GM12878 (cell line): Measurements from ENCODE around the gene CCN6. TPM values are rescaled to one million over a fixed set of nuclear protein-coding genes. Genes with fewer than 3 reads are reported as not detected.

Experiments
- ATAC-seq: fragments of 200-7000 bp; cut with Tn5 transposase; 3 replicates; pipeline ENCODE4 v1.9.1; 2020; ENCODE audit warnings: mild to moderate bottlenecking, moderate library complexity
- BruUV-seq: library from RNA; stranded (reverse); fragments of 400-500 nt; replicated peaks from 2 replicates; lab custom pipeline; 2021; lab: Mats Ljungman, UMichigan
- CTCF ChIA-PET: fragments of 300-600 bp; sonication (Branson Sonifier 250); formaldehyde crosslinking; extraction: SDS; loops from one replicate; lab custom pipeline; 2021; ENCODE audit warnings: inconsistent platforms; lab: Yijun Ruan, JAX
- POLR2A ChIA-PET: fragments of 350-600 bp; formaldehyde crosslinking; extraction: SDS; loops from one replicate; lab custom pipeline; 2021; ENCODE audit warnings: inconsistent platforms; lab: Charles Lee
- RAD21 ChIA-PET: fragments of 300-600 bp; sonication (Branson Sonifier 250); formaldehyde crosslinking; loops from one replicate; lab custom pipeline; 2023; ENCODE audit warnings: antibody characterized with exemption; ENCODE audit not compliant: unreplicated experiment; lab: Charles Lee
- SMC1A ChIA-PET: fragments of 300-600 bp; sonication (Branson Sonifier 250); formaldehyde crosslinking; loops from one replicate; lab custom pipeline; 2023; ENCODE audit not compliant: unreplicated experiment, uncharacterized antibody; lab: Charles Lee
- DNase-seq: peaks from one replicate; pipeline ENCODE4 v3.0.0-alpha.2; 2011; ENCODE audit warnings: low read depth, low spot score
- FAIRE-seq: peaks from 3 replicates; lab custom pipeline; 2011; peaks lifted over from hg19 to GRCh38; lab: Jason Lieb, UNC
- H2AFZ ChIP-seq: 2 replicates; pipeline ENCODE4 v1.6.0; 2011; ENCODE audit warnings: low read depth, low read length, control low read depth; ENCODE audit not compliant: control insufficient read depth
- H3K27ac ChIP-seq: 2 replicates; pipeline ENCODE4 v1.5.1; 2011; ENCODE audit warnings: control low read depth; ENCODE audit not compliant: control insufficient read depth, insufficient read depth
- H3K27me3 ChIP-seq, 2 experiments: replicated peaks in 1 of 2; 2 replicates each; pipeline versions ENCODE4 v1.6.0 to v1.6.1; 2011; ENCODE audit warnings: low read length in 1 of 2; ENCODE audit not compliant: control insufficient read depth in 2 of 2, insufficient read depth in 2 of 2
- H3K36me3 ChIP-seq, 2 experiments: 2 replicates each; pipeline ENCODE4 v1.5.1; 2011; ENCODE audit warnings: low read length in 1 of 2; ENCODE audit not compliant: control insufficient read depth in 2 of 2, insufficient read depth in 2 of 2
- H3K4me1 ChIP-seq: 2 replicates; pipeline ENCODE4 v1.6.1; 2011; ENCODE audit warnings: mild to moderate bottlenecking, low read length, moderate library complexity, mixed read lengths; ENCODE audit not compliant: control insufficient read depth, insufficient read depth
- H3K4me2 ChIP-seq: 2 replicates; pipeline ENCODE4 v1.6.0; 2011; ENCODE audit warnings: control low read depth; ENCODE audit not compliant: control insufficient read depth, insufficient read depth
- H3K4me3 ChIP-seq: fragments of 200-600 bp; sonication (generic); 2 replicates; pipeline ENCODE4 v1.5.1; 2016
- H3K79me2 ChIP-seq: 2 replicates; pipeline ENCODE4 v1.6.0; 2011; ENCODE audit warnings: low read length; ENCODE audit not compliant: control insufficient read depth, insufficient read depth
- H3K9ac ChIP-seq: 2 replicates; pipeline ENCODE4 v1.8.0; 2011; ENCODE audit warnings: low read length, control low read depth, mixed read lengths; ENCODE audit not compliant: control insufficient read depth, insufficient read depth
- H3K9me3 ChIP-seq: replicated peaks from 3 replicates; pipeline ENCODE4 v1.5.1; 2011; ENCODE audit warnings: mild to moderate bottlenecking, low read length; ENCODE audit not compliant: control insufficient read depth, insufficient read depth
- H4K20me1 ChIP-seq: 2 replicates; pipeline ENCODE4 v1.6.0; 2011; ENCODE audit not compliant: control insufficient read depth, insufficient read depth
- DPF2 ChIP-seq: fragments of 450-650 bp; IDR thresholded peaks from 2 replicates; pipeline ENCODE4 v1.6.1; 2017; ENCODE audit warnings: mild to moderate bottlenecking
- EED ChIP-seq: sonication (generic); IDR thresholded peaks from 2 replicates; pipeline ENCODE4 v1.6.1; 2016; ENCODE audit warnings: antibody characterized with exemption, low read depth
- EGR1 ChIP-seq, 2 experiments: IDR thresholded peaks; 1 replicate in 1 of 2; 2 replicates in 1 of 2; pipeline ENCODE4 v1.6.1; 2011 to 2012; ENCODE audit warnings: low read depth in 2 of 2, low read length in 2 of 2, borderline replicate concordance in 1 of 2, mild to moderate bottlenecking in 1 of 2, moderate library complexity in 1 of 2
- JUNB ChIP-seq: IDR thresholded peaks from 2 replicates; pipeline ENCODE4 v1.6.1; 2016; ENCODE audit warnings: antibody characterized with exemption, mild to moderate bottlenecking
- NR2C1 ChIP-seq: fragments of 450-650 bp; IDR thresholded peaks from 2 replicates; pipeline ENCODE4 v1.6.1; 2017; ENCODE audit warnings: antibody characterized with exemption, mild to moderate bottlenecking, moderate library complexity
- PAX5 ChIP-seq: IDR thresholded peaks from 2 replicates; pipeline ENCODE4 v1.6.1; 2011; ENCODE audit warnings: low read depth, low read length, borderline replicate concordance
- PBX3 ChIP-seq: IDR thresholded peaks from 2 replicates; pipeline ENCODE4 v1.6.1; 2011; ENCODE audit warnings: mild to moderate bottlenecking, low read depth, low read length, moderate library complexity; ENCODE audit not compliant: insufficient replicate concordance
- PKNOX1 ChIP-seq: fragments of 450-650 bp; IDR thresholded peaks from 2 replicates; pipeline ENCODE4 v1.6.1; 2016; ENCODE audit warnings: mild to moderate bottlenecking
- RELA ChIP-seq: fragments of 450-650 bp; IDR thresholded peaks from 2 replicates; pipeline ENCODE4 v1.8.0; 2014; ENCODE audit warnings: borderline replicate concordance; ENCODE audit not compliant: partially characterized antibody
- RELB ChIP-seq: fragments of 450-650 bp; IDR thresholded peaks from 2 replicates; pipeline ENCODE4 v1.6.1; 2017; ENCODE audit warnings: low read depth, mild to moderate bottlenecking, moderate library complexity
- RUNX3 ChIP-seq: IDR thresholded peaks from 2 replicates; pipeline ENCODE4 v1.6.1; 2012; ENCODE audit warnings: low read length, inconsistent platforms
- SUZ12 ChIP-seq: fragments of 200-600 bp; sonication (generic); IDR thresholded peaks from one replicate; pipeline ENCODE4 v1.6.1; 2018; ENCODE audit warnings: antibody characterized with exemption, mild to moderate bottlenecking; ENCODE audit not compliant: unreplicated experiment
- YY1 ChIP-seq: IDR thresholded peaks from 2 replicates; pipeline ENCODE4 v1.6.1; 2011; ENCODE audit warnings: low read depth, mild to moderate bottlenecking, low read length
- WGBS: methylation state at CpG from one replicate; pipeline ENCODE4 v1.1.6; 2016; ENCODE audit warnings: low lambda C conversion rate; ENCODE audit not compliant: insufficient replicate concordance, insufficient coverage; ENCODE audit errors: missing lambda C conversion rate; 5-methylcytosine and 5-hydroxymethylcytosine counted together
- in situ Hi-C: fragments of 300-500 bp; cut with MboI; formaldehyde crosslinking; loops from 9 replicates; pipeline ENCODE4 v1.14.3; 2018; ENCODE audit warnings: mixed read lengths
- intact Hi-C: fragments of 100-400 bp; cut with micrococcal nuclease; formaldehyde crosslinking; loops from one replicate; pipeline ENCODE4 v1.14.2; 2022; ENCODE audit not compliant: unreplicated experiment
- polyA plus RNA-seq, 11 experiments: library from polyadenylated mRNA; depleted of rRNA in 4 of 11; unstranded in 6 of 11; stranded (reverse) in 5 of 11; fragments of >200 nt; fragmentation: Nextera tagmentation in 4 of 11; fragmentation: Illumina TruSeq in 1 of 11; extraction: Ambion mirVana in 4 of 11; extraction: Trizol in 1 of 11; gene quantifications; 1 replicate in 1 of 11; 2 replicates in 10 of 11; pipeline versions ENCODE4 v1.2.1 to v1.2.3, GENCODE V29; 2011 to 2016; ENCODE audit warnings: inconsistent platforms in 2 of 11, missing spikeins in 2 of 11, low read depth in 1 of 11
- total RNA-seq, 4 experiments: library from RNA; depleted of rRNA in 3 of 4; stranded (reverse); fragments of >200 nt in 3 of 4; fragmentation: Illumina TruSeq in 1 of 4; extraction: Trizol in 1 of 4; gene quantifications; 2 replicates each; pipeline versions ENCODE4 v1.2.1 to v1.2.3, GENCODE V29; 2013 to 2021

CCN6 gene
- total and polyA plus RNA-seq, 10 of the 15 experiments (the other 5 are each of a cell fraction or from before 2014, with no cell fraction given), result 0.05 to 0.24 (median 0.19) TPM; not detected in 5

- ATAC-seq (peak; percentile 88), FAIRE-seq (peak; percentile 61), DNase-seq (no peak)
- ChIA-PET SMC1A (interaction anchor here (0.6 to 5.6 kb wide), 10 partner anchors 9 to 1002 kb away, joined by 3 to 29 read pairs (median 3); no protein-coding TSS in a partner anchor), CTCF (interaction anchor here (1.2 to 7.3 kb wide), 6 partner anchors 11 to 306 kb away, joined by 3 to 78 read pairs (median 10); no protein-coding TSS in a partner anchor), RAD21 (interaction anchor here (2.7 to 3.1 kb wide), 2 partner anchors 12 to 26 kb away, joined by 12 to 13 read pairs; no protein-coding TSS in a partner anchor), POLR2A (interaction anchor here (0.9 to 3.3 kb wide), 4 partner anchors 9 to 161 kb away, joined by 3 to 14 read pairs (median 4); no protein-coding TSS in a partner anchor)
- in situ Hi-C loops, result no loop called here
- peak overlapping the region; percentile 48 for H2AFZ ChIP-seq
- H3K9ac ChIP-seq, result no peak overlapping the region
- no peak overlapping the region for H3K27ac ChIP-seq
- 15% methylated on average over 6 of the region's 6 CpGs for WGBS
- no peaks in the 10 kb centered on the region for H3K9me3 ChIP-seq
- H3K4me3 ChIP-seq, result no peak overlapping the region
- H3K4me2 ChIP-seq, result no peak overlapping the region; the same call in 1 of the 2 replicates
- no peaks in the 10 kb centered on the region for H3K79me2 ChIP-seq
- no peaks in the 10 kb centered on the region for H4K20me1 ChIP-seq
- intact Hi-C loops, result no loop called here
- H3K36me3 ChIP-seq, result no peaks in the 10 kb centered on the region
- peaks cover 16% of the 10 kb centered on the region; the same call in 1 of the 2 replicates for H3K4me1 ChIP-seq
- no TSS peak for BruUV-seq
- no peaks in the 10 kb centered on the region for H3K27me3 ChIP-seq
- 0 out of 2 replicates have a peak, but pooled peaks have one; percentile 23 for TF ChIP-seq JUNB
- TF ChIP-seq SUZ12, result no peak
- TF ChIP-seq PBX3, result peak; percentile 14
- TF ChIP-seq RELA, result no peak
- TF ChIP-seq PKNOX1, result 0 out of 2 replicates have a peak, but pooled peaks have one; percentile 8
- TF ChIP-seq PAX5, result 0 out of 2 replicates have a peak, but pooled peaks have one; percentile 21
- 0 out of 2 replicates have a peak, but pooled peaks have one; percentile 29 for TF ChIP-seq YY1
- TF ChIP-seq NR2C1, result no peak
- peak; percentile 76 for TF ChIP-seq EED
- TF ChIP-seq RUNX3, result peak; percentile 25; the same call in 1 of the 2 replicates
- peak; percentile 37; the same call in 1 of the 2 replicates for TF ChIP-seq RELB
- peak in 1 of 2 experiments; percentile 53; a peak in 1 of 3 replicates for TF ChIP-seq EGR1 (IDR thresholded peaks at IDR 0.05; ENCODE audit: borderline replicate concordance in 1 of 2, low read depth in 2 of 2, low read length in 2 of 2)
- 0 out of 2 replicates have a peak, but pooled peaks have one; percentile 29 for TF ChIP-seq DPF2
Observed at GRCh38 chr6:112016320-112016719, 37.6 kb upstream of the CCN6 start.
